ENCODE data around the gene CRELD2.

Gene CRELD2

GRCh38 chr22:49925525-49926128 lies 7.2 kb downstream of the CRELD2 start:
- Histone ChIP-seq H3K27ac (ENCODE audit: extremely low read depth, low read depth, low read length) (no peak overlapping the region), H3K4me1 (ENCODE audit: control insufficient read depth, insufficient read depth, low read length) (no peaks in the 10 kb centered on the region), H3K36me3 (ENCODE audit: control insufficient read depth in 2 of 2, insufficient read depth in 1 of 2, low read length in 2 of 2) (peaks cover 0 to 49% of the 10 kb centered on the region in 2 experiments; a peak in 1 of 3 replicates), H3K9me3 (ENCODE audit: control insufficient read depth, insufficient read depth, low read depth, low read length) (no peaks in the 10 kb centered on the region), H3K4me3 (ENCODE audit: low read depth, low read length) (no peak overlapping the region)
- ChIA-PET POLR2A (no interaction called here), CTCF (interaction anchor here (0.7 to 1.3 kb wide), 3 partner anchors 105 to 612 kb away, joined by 3 to 8 read pairs (median 4); no protein-coding TSS in a partner anchor)
- TF ChIP-seq ZNF174 (tag by site-specific recombination; IDR thresholded peaks at IDR 0.05): no peak

- H3K4me3 ChIP-seq (ENCODE audit: low read depth, low read length): no peak overlapping the region
- H3K4me1 ChIP-seq (ENCODE audit: control insufficient read depth, insufficient read depth, low read length): no peaks in the 10 kb centered on the region
- peaks cover 0 to 36% of the 10 kb centered on the region in 2 experiments; a peak in 1 of 3 replicates for H3K36me3 ChIP-seq (ENCODE audit: control insufficient read depth in 2 of 2, insufficient read depth in 1 of 2, low read length in 2 of 2)
- POLR2A ChIA-PET: no interaction called here
- no peak for TF ChIP-seq HIC1 (tag by site-specific recombination; IDR thresholded peaks at IDR 0.05)
- H3K9me3 ChIP-seq (ENCODE audit: control insufficient read depth, insufficient read depth, low read depth, low read length): no peaks in the 10 kb centered on the region
- CTCF ChIA-PET: interaction anchor here (1.0 to 2.4 kb wide), 2 partner anchors 103 to 159 kb away, joined by 4 to 14 read pairs; no protein-coding TSS in a partner anchor
- H3K27ac ChIP-seq (ENCODE audit: extremely low read depth, low read depth, low read length): no peak overlapping the region
These were observed 8.5 kb downstream of the CRELD2 start for GRCh38 chr22:49926916-49927315.

GRCh38 chr22:49927483-49928184 lies 9.2 kb downstream of the CRELD2 start:
- no peak overlapping the region for H3K4me3 ChIP-seq (ENCODE audit: low read depth, low read length)
- POLR2A ChIA-PET: no interaction called here
- CTCF ChIA-PET: interaction anchor here (1.0 to 2.4 kb wide), 2 partner anchors 103 to 104 kb away, joined by 4 to 14 read pairs; no protein-coding TSS in a partner anchor
- no peaks in the 10 kb centered on the region for H3K4me1 ChIP-seq (ENCODE audit: control insufficient read depth, insufficient read depth, low read length)
- no peak for TF ChIP-seq ZFP41 (tag by site-specific recombination; IDR thresholded peaks at IDR 0.05; ENCODE audit: borderline replicate concordance)
- TF ChIP-seq HIC1 (tag by site-specific recombination; IDR thresholded peaks at IDR 0.05): 0 out of 2 replicates have a peak, but pooled peaks have one; percentile 12
- TF ChIP-seq ZNF529 (tag by site-specific recombination; IDR thresholded peaks at IDR 0.05; ENCODE audit: insufficient replicate concordance): no peak
- peaks cover 0 to 32% of the 10 kb centered on the region in 2 experiments; a peak in 1 of 3 replicates for H3K36me3 ChIP-seq (ENCODE audit: control insufficient read depth in 2 of 2, insufficient read depth in 1 of 2, low read length in 2 of 2)
- no peak overlapping the region for H3K27ac ChIP-seq (ENCODE audit: extremely low read depth, low read depth, low read length)
- no peaks in the 10 kb centered on the region for H3K9me3 ChIP-seq (ENCODE audit: control insufficient read depth, insufficient read depth, low read depth, low read length)

GRCh38 chr22:49928185-49928495 lies 9.7 kb downstream of the CRELD2 start:
- POLR2A ChIA-PET: no interaction called here
- TF ChIP-seq ZNF311 (tag by site-specific recombination; IDR thresholded peaks at IDR 0.05; ENCODE audit: borderline replicate concordance) (no peak), BCL11A (tag by site-specific recombination; IDR thresholded peaks at IDR 0.05; ENCODE audit: low read depth) (no peak), HOXC10 (CRISPR knock-in tag; IDR thresholded peaks at IDR 0.05) (no peak), ZNF423 (tag by site-specific recombination; IDR thresholded peaks at IDR 0.05) (no peak), ZBTB17 (tag by site-specific recombination; IDR thresholded peaks at IDR 0.05) (no peak), ZNF830 (tag by site-specific recombination; IDR thresholded peaks at IDR 0.05; ENCODE audit: low read depth) (no peak), SALL2 (tag by site-specific recombination; IDR thresholded peaks at IDR 0.05; ENCODE audit: borderline replicate concordance) (no peak), ZNF623 (tag by site-specific recombination; IDR thresholded peaks at IDR 0.05) (no peak), ZNF529 (tag by site-specific recombination; IDR thresholded peaks at IDR 0.05; ENCODE audit: insufficient replicate concordance) (no peak), ZNF248 (tag by site-specific recombination; IDR thresholded peaks at IDR 0.05) (no peak), ZNF48 (tag by site-specific recombination; IDR thresholded peaks at IDR 0.05) (no peak), ZNF404 (tag by site-specific recombination; IDR thresholded peaks at IDR 0.05) (no peak), ZNF658 (tag by site-specific recombination; IDR thresholded peaks at IDR 0.05) (no peak), SCRT2 (tag by site-specific recombination; IDR thresholded peaks at IDR 0.05) (no peak), GLIS2 (tag by site-specific recombination; IDR thresholded peaks at IDR 0.05) (no peak), ZNF530 (tag by site-specific recombination; IDR thresholded peaks at IDR 0.05; ENCODE audit: low read depth) (no peak), ZNF677 (tag by site-specific recombination; IDR thresholded peaks at IDR 0.05) (no peak), ZNF544 (tag by site-specific recombination; IDR thresholded peaks at IDR 0.05) (no peak)
- Histone ChIP-seq H3K9me3 (ENCODE audit: control insufficient read depth, insufficient read depth, low read depth, low read length) (no peaks in the 10 kb centered on the region), H3K4me3 (ENCODE audit: low read depth, low read length) (no peak overlapping the region), H3K27ac (ENCODE audit: extremely low read depth, low read depth, low read length) (no peak overlapping the region), H3K4me1 (ENCODE audit: control insufficient read depth, insufficient read depth, low read length) (no peaks in the 10 kb centered on the region), H3K36me3 (ENCODE audit: control insufficient read depth in 2 of 2, insufficient read depth in 1 of 2, low read length in 2 of 2) (peaks cover 0 to 29% of the 10 kb centered on the region in 2 experiments; a peak in 1 of 3 replicates)
- CTCF ChIA-PET: interaction anchor here (0.7 to 2.4 kb wide), 3 partner anchors 102 to 221 kb away, joined by 3 to 14 read pairs (median 4); no protein-coding TSS in a partner anchor

Data from HEK293 (cell line).